ENCODE measurements around the gene EFCAB6.

The EFCAB6 gene

DNA sequence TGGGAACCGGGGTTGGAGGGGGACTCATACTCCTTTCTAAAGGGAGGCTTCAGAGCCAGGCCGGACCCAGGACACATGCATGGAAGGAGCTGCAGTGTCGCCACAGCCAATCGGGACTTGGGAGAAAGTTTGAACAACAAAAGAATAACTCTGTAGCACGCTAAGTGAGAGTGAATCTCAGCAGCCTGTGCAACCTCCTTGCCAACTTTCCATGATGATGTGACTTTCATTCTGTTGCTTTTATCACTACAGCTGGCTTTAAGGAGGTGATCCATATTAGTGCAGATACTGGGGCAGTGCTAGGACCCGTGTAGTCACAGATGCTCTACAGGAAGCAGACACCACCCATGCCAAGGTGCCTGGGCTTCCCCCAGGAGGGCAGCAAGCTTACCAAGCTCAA lies 243.0 kb downstream of the EFCAB6 start:
- H2AK5ac ChIP-seq (ENCODE audit: low read depth, low read length): no peak overlapping the region
- H2AFZ ChIP-seq (ENCODE audit: low read length): no peak overlapping the region
- H2BK15ac ChIP-seq (ENCODE audit: low read length): no peak overlapping the region
- H3K18ac ChIP-seq (ENCODE audit: low read length): no peak overlapping the region
- no peak overlapping the region for H4K8ac ChIP-seq (ENCODE audit: low read depth, low read length)
- H3K36me3 ChIP-seq (replicated peaks in 1 of 2; ENCODE audit: control insufficient read depth in 2 of 2, insufficient read depth in 2 of 2, low read length in 2 of 2): no peaks in the 10 kb centered on the region
- no peak overlapping the region for H3K4me3 ChIP-seq (ENCODE audit: low read length in 2 of 2)
- no peak overlapping the region for H3K4me2 ChIP-seq (ENCODE audit: insufficient read depth, low read length, poor library complexity, severe bottlenecking)
- H3K4me1 ChIP-seq (ENCODE audit: control insufficient read depth in 2 of 2, insufficient read depth in 1 of 2, low read depth in 1 of 2, low read length in 2 of 2): peaks cover 0 to 13% of the 10 kb centered on the region in 2 donors
- H2BK12ac ChIP-seq (ENCODE audit: low read length): no peak overlapping the region
- no peak overlapping the region for H3K27ac ChIP-seq (replicated peaks; ENCODE audit: low read length)
- H3K14ac ChIP-seq (ENCODE audit: low read length): no peak overlapping the region
- no peak overlapping the region for H3K9ac ChIP-seq (ENCODE audit: low read depth, low read length, poor library complexity)
- H3K9me3 ChIP-seq (replicated peaks in 1 of 2; ENCODE audit: control insufficient read depth in 2 of 2, insufficient read depth in 1 of 2, low read depth in 1 of 2, low read length in 2 of 2): peaks cover 0 to 4% of the 10 kb centered on the region in 2 donors
- no peak overlapping the region for H3K23ac ChIP-seq (ENCODE audit: low read depth, low read length, poor library complexity)
- peaks cover 0 to 3% (median 2%) of the 10 kb centered on the region in 3 experiments for H3K27me3 ChIP-seq (ENCODE audit: control insufficient read depth in 3 of 3, insufficient read depth in 3 of 3, low read depth in 1 of 3, low read length in 3 of 3)
- no peaks in the 10 kb centered on the region for H3K79me1 ChIP-seq (ENCODE audit: low read depth, low read length)
- H2BK5ac ChIP-seq (ENCODE audit: low read length): no peak overlapping the region
- no peak overlapping the region for H3K4ac ChIP-seq (ENCODE audit: low read length)
- DNase-seq (ENCODE audit: low spot score): no peak
- H4K91ac ChIP-seq (ENCODE audit: low read depth, low read length, poor library complexity): no peak overlapping the region
- H2BK120ac ChIP-seq (ENCODE audit: low read depth, low read length): no peak overlapping the region
- WGBS, 2 donors (ENCODE audit: extremely low coverage in 2 of 2, insufficient read length in 2 of 2, insufficient replicate concordance in 1 of 2): no CpG with 5 or more reads among the region's 6 CpGs

GRCh38 chr22:43567691-43568324 lies 244.3 kb downstream of the EFCAB6 start:
- no CpG with 5 or more reads among the region's 8 CpGs for WGBS, 2 donors (ENCODE audit: extremely low coverage in 2 of 2, insufficient read length in 2 of 2, insufficient replicate concordance in 1 of 2)
- Histone ChIP-seq H3K9ac (ENCODE audit: low read depth, low read length, poor library complexity) (no peak overlapping the region), H3K27me3 (ENCODE audit: control insufficient read depth in 3 of 3, insufficient read depth in 3 of 3, low read depth in 1 of 3, low read length in 3 of 3) (peaks cover 0 to 3% (median 2%) of the 10 kb centered on the region in 3 experiments)

GRCh38 chr22:43566561-43567332 lies 245.4 kb downstream of the EFCAB6 start:
- no peak overlapping the region for H2BK12ac ChIP-seq (ENCODE audit: low read length)
- H3K27me3 ChIP-seq (ENCODE audit: control insufficient read depth in 3 of 3, insufficient read depth in 3 of 3, low read depth in 1 of 3, low read length in 3 of 3): peaks cover 0 to 3% (median 0%) of the 10 kb centered on the region in 3 experiments
- peaks cover 0 to 15% of the 10 kb centered on the region in 2 donors for H3K4me1 ChIP-seq (ENCODE audit: control insufficient read depth in 2 of 2, insufficient read depth in 1 of 2, low read depth in 1 of 2, low read length in 2 of 2)
- H3K23ac ChIP-seq (ENCODE audit: low read depth, low read length, poor library complexity): no peak overlapping the region
- no peak overlapping the region for H3K14ac ChIP-seq (ENCODE audit: low read length)
- 100% methylated on average over 1 of the region's 9 CpGs; no CpG with 5 or more reads in 1 of the 2 donors for WGBS, 2 donors (ENCODE audit: extremely low coverage in 2 of 2, insufficient read length in 2 of 2, insufficient replicate concordance in 1 of 2)
- no peak overlapping the region for H3K4me3 ChIP-seq (ENCODE audit: low read length in 2 of 2)
- no peak overlapping the region for H4K91ac ChIP-seq (ENCODE audit: low read depth, low read length, poor library complexity)
- no peak overlapping the region for H3K27ac ChIP-seq (replicated peaks; ENCODE audit: low read length)
- no peak overlapping the region for H2BK5ac ChIP-seq (ENCODE audit: low read length)
- no peaks in the 10 kb centered on the region for H3K79me1 ChIP-seq (ENCODE audit: low read depth, low read length)
- no peak for DNase-seq (ENCODE audit: low spot score)
- H4K8ac ChIP-seq (ENCODE audit: low read depth, low read length): no peak overlapping the region
- no peak overlapping the region for H2BK15ac ChIP-seq (ENCODE audit: low read length)
- H2AFZ ChIP-seq (ENCODE audit: low read length): no peak overlapping the region
- H3K9me3 ChIP-seq (replicated peaks in 1 of 2; ENCODE audit: control insufficient read depth in 2 of 2, insufficient read depth in 1 of 2, low read depth in 1 of 2, low read length in 2 of 2): peaks cover 0 to 4% of the 10 kb centered on the region in 2 donors
- no peak overlapping the region for H3K18ac ChIP-seq (ENCODE audit: low read length)
- H2BK120ac ChIP-seq (ENCODE audit: low read depth, low read length): no peak overlapping the region
- no peak overlapping the region for H3K4me2 ChIP-seq (ENCODE audit: insufficient read depth, low read length, poor library complexity, severe bottlenecking)
- H2AK5ac ChIP-seq (ENCODE audit: low read depth, low read length): peak overlapping the region; percentile 34
- no peaks in the 10 kb centered on the region for H3K36me3 ChIP-seq (replicated peaks in 1 of 2; ENCODE audit: control insufficient read depth in 2 of 2, insufficient read depth in 2 of 2, low read length in 2 of 2)
- H3K9ac ChIP-seq (ENCODE audit: low read depth, low read length, poor library complexity): no peak overlapping the region
- H3K4ac ChIP-seq (ENCODE audit: low read length): no peak overlapping the region

More at GRCh38 chr22:43567691-43568324, 244.3 kb downstream of the EFCAB6 start:
- no peak overlapping the region for H4K8ac ChIP-seq (ENCODE audit: low read depth, low read length)
- H3K9me3 ChIP-seq (replicated peaks in 1 of 2; ENCODE audit: control insufficient read depth in 2 of 2, insufficient read depth in 1 of 2, low read depth in 1 of 2, low read length in 2 of 2): peaks cover 0 to 4% of the 10 kb centered on the region in 2 donors
- H3K14ac ChIP-seq (ENCODE audit: low read length): no peak overlapping the region
- H2AK5ac ChIP-seq (ENCODE audit: low read depth, low read length): no peak overlapping the region
- H3K4me2 ChIP-seq (ENCODE audit: insufficient read depth, low read length, poor library complexity, severe bottlenecking): no peak overlapping the region
- H2BK15ac ChIP-seq (ENCODE audit: low read length): no peak overlapping the region
- no peak for DNase-seq (ENCODE audit: low spot score)
- no peak overlapping the region for H2BK120ac ChIP-seq (ENCODE audit: low read depth, low read length)
- H3K4me3 ChIP-seq (ENCODE audit: low read length in 2 of 2): no peak overlapping the region
- no peak overlapping the region for H3K23ac ChIP-seq (ENCODE audit: low read depth, low read length, poor library complexity)
- H4K91ac ChIP-seq (ENCODE audit: low read depth, low read length, poor library complexity): no peak overlapping the region
- no peak overlapping the region for H3K4ac ChIP-seq (ENCODE audit: low read length)
- no peaks in the 10 kb centered on the region for H3K79me1 ChIP-seq (ENCODE audit: low read depth, low read length)
- H3K4me1 ChIP-seq (ENCODE audit: control insufficient read depth in 2 of 2, insufficient read depth in 1 of 2, low read depth in 1 of 2, low read length in 2 of 2): peaks cover 0 to 16% of the 10 kb centered on the region in 2 donors
- peak overlapping the region; percentile 28 for H3K18ac ChIP-seq (ENCODE audit: low read length)
- H3K27ac ChIP-seq (replicated peaks; ENCODE audit: low read length): no peak overlapping the region
- H3K36me3 ChIP-seq (replicated peaks in 1 of 2; ENCODE audit: control insufficient read depth in 2 of 2, insufficient read depth in 2 of 2, low read length in 2 of 2): no peaks in the 10 kb centered on the region
- no peak overlapping the region for H2BK12ac ChIP-seq (ENCODE audit: low read length)
- H2AFZ ChIP-seq (ENCODE audit: low read length): no peak overlapping the region
- H2BK5ac ChIP-seq (ENCODE audit: low read length): no peak overlapping the region

- Histone ChIP-seq H2AFZ (ENCODE audit: low read length) (no peak overlapping the region), H2BK15ac (ENCODE audit: low read length) (no peak overlapping the region), H3K27ac (replicated peaks; ENCODE audit: low read length) (no peak overlapping the region), H3K4me1 (ENCODE audit: control insufficient read depth in 2 of 2, insufficient read depth in 1 of 2, low read depth in 1 of 2, low read length in 2 of 2) (peaks cover 0 to 12% of the 10 kb centered on the region in 2 donors), H2AK5ac (ENCODE audit: low read depth, low read length) (no peak overlapping the region), H2BK120ac (ENCODE audit: low read depth, low read length) (no peak overlapping the region), H2BK5ac (ENCODE audit: low read length) (no peak overlapping the region), H3K9ac (ENCODE audit: low read depth, low read length, poor library complexity) (no peak overlapping the region), H3K23ac (ENCODE audit: low read depth, low read length, poor library complexity) (no peak overlapping the region), H3K14ac (ENCODE audit: low read length) (no peak overlapping the region), H2BK12ac (ENCODE audit: low read length) (no peak overlapping the region), H4K8ac (ENCODE audit: low read depth, low read length) (no peak overlapping the region), H3K18ac (ENCODE audit: low read length) (peak overlapping the region; percentile 78), H3K4ac (ENCODE audit: low read length) (no peak overlapping the region), H3K9me3 (replicated peaks in 1 of 2; ENCODE audit: control insufficient read depth in 2 of 2, insufficient read depth in 1 of 2, low read depth in 1 of 2, low read length in 2 of 2) (peaks cover 0 to 4% of the 10 kb centered on the region in 2 donors), H3K79me1 (ENCODE audit: low read depth, low read length) (no peaks in the 10 kb centered on the region), H3K4me3 (ENCODE audit: low read length in 2 of 2) (no peak overlapping the region), H3K36me3 (replicated peaks in 1 of 2; ENCODE audit: control insufficient read depth in 2 of 2, insufficient read depth in 2 of 2, low read length in 2 of 2) (no peaks in the 10 kb centered on the region), H4K91ac (ENCODE audit: low read depth, low read length, poor library complexity) (no peak overlapping the region), H3K27me3 (ENCODE audit: control insufficient read depth in 3 of 3, insufficient read depth in 3 of 3, low read depth in 1 of 3, low read length in 3 of 3) (peaks cover 0 to 3% (median 0%) of the 10 kb centered on the region in 3 experiments), H3K4me2 (ENCODE audit: insufficient read depth, low read length, poor library complexity, severe bottlenecking) (no peak overlapping the region)
- DNase-seq (ENCODE audit: low spot score): no peak
- no CpG with 5 or more reads among the region's 9 CpGs for WGBS, 2 donors (ENCODE audit: extremely low coverage in 2 of 2, insufficient read length in 2 of 2, insufficient replicate concordance in 1 of 2)
Observed at GRCh38 chr22:43566021-43566420, 246.1 kb downstream of the EFCAB6 start.

Data from neuronal stem cell (in vitro differentiated cells).